Fibroblast of pulmonary artery (primary cell): ENCODE data around the gene TBC1D8.
"Not testable (repeated sequence)": the region's sequence is repeated elsewhere in the genome, so short reads cannot be mapped to it uniquely, and the experiment has no call there.

Experiments
- DNase-seq: peaks from one replicate; pipeline ENCODE4 v3.0.0-alpha.2; 2010; ENCODE audit warnings: low read depth
- H3K4me3 ChIP-seq: replicated peaks from 2 replicates; pipeline ENCODE4 v1.5.1; 2011; ENCODE audit warnings: low read depth, mild to moderate bottlenecking, control low read depth, low read length, moderate library complexity
- CTCF ChIP-seq: IDR thresholded peaks from 2 replicates; pipeline ENCODE4 v1.5.1; 2011; ENCODE audit warnings: mild to moderate bottlenecking, control low read depth, low read length, inconsistent platforms; ENCODE audit errors: missing control alignments

Gene TBC1D8

GRCh38 chr2:101179982-101180381 is 28.8 kb upstream of the TBC1D8 start:
- DNase-seq: no peak
- H3K4me3 ChIP-seq: no peak overlapping the region
- TF ChIP-seq CTCF: no peak

- no peak overlapping the region for H3K4me3 ChIP-seq
- no peak for TF ChIP-seq CTCF
- DNase-seq: no peak
Measured at GRCh38 chr2:101176803-101177202, 25.6 kb upstream of the TBC1D8 start.

- TF ChIP-seq CTCF: no peak
- H3K4me3 ChIP-seq: no peak overlapping the region
- peak; percentile 63 for DNase-seq
Measured at GRCh38 chr2:101175991-101176390, 24.8 kb upstream of the TBC1D8 start.

GRCh38 chr2:101173707-101174295 is 22.6 kb upstream of the TBC1D8 start:
- no peak for DNase-seq
- TF ChIP-seq CTCF: no peak

GRCh38 chr2:101169822-101170221 is 18.6 kb upstream of the TBC1D8 start:
- DNase-seq, H3K4me3 ChIP-seq: not testable (repeated sequence)

More at GRCh38 chr2:101173707-101174295, 22.6 kb upstream of the TBC1D8 start:
- H3K4me3 ChIP-seq: no peak overlapping the region

- no peak for DNase-seq
- no peak overlapping the region for H3K4me3 ChIP-seq
- TF ChIP-seq CTCF: no peak
Measured at GRCh38 chr2:101168706-101169105, 17.5 kb upstream of the TBC1D8 start.

- DNase-seq, H3K4me3 ChIP-seq: not testable (repeated sequence)
Measured at GRCh38 chr2:101167532-101167931, 16.4 kb upstream of the TBC1D8 start.

GRCh38 chr2:101164021-101164420 is 12.8 kb upstream of the TBC1D8 start:
- no peak overlapping the region for H3K4me3 ChIP-seq
- no peak for DNase-seq
- no peak for TF ChIP-seq CTCF
